Peyer's patch (tissue), 4 donors: ENCODE results near the gene ACAP2. TPM values are rescaled to one million over a fixed set of nuclear protein-coding genes. Genes with fewer than 3 reads are reported as not detected.

Experiments used
- DNase-seq, 3 donors: peaks; one replicate each; pipeline ENCODE4 v3.0.0-alpha.2; 2017 to 2019
- H3K27ac ChIP-seq, 4 donors: fragments of 200-600 bp; sonication (generic); one replicate each; pipeline ENCODE4 v1.5.1; 2016 to 2019
- H3K27me3 ChIP-seq, 2 donors: fragments of 200-600 bp; sonication (generic); one replicate each; pipeline ENCODE4 v1.5.1; 2019
- H3K36me3 ChIP-seq, 3 donors: fragments of 200-600 bp; sonication (generic); one replicate each; pipeline ENCODE4 v1.5.1; 2016 to 2019
- H3K4me1 ChIP-seq, 4 donors: fragments of 200-600 bp; sonication (generic); one replicate each; pipeline ENCODE4 v1.5.1; 2016 to 2019
- H3K4me3 ChIP-seq, 4 donors: fragments of 200-600 bp; sonication (generic); 1 replicate in 3 of 4; 2 replicates in 1 of 4; pipeline ENCODE4 v1.5.1; 2016 to 2019; ENCODE audit warnings: mild to moderate bottlenecking in 1 of 4
- H3K9me3 ChIP-seq, 4 donors: fragments of 200-600 bp; sonication (generic); one replicate each; pipeline ENCODE4 v1.5.1; 2016 to 2019; ENCODE audit warnings: mild to moderate bottlenecking in 1 of 4
- CTCF ChIP-seq, 6 experiments: fragments of 450-650 bp in 4 of 6; fragments of 200-600 bp in 2 of 6; sonication (generic) in 1 of 6; IDR thresholded peaks; one replicate each; pipeline ENCODE4 v1.5.1; 2017 to 2019; ENCODE audit warnings: antibody characterized with exemption in 6 of 6, mild to moderate bottlenecking in 3 of 6, moderate library complexity in 1 of 6
- POLR2A ChIP-seq, 2 donors: fragments of 450-650 bp; IDR thresholded peaks; one replicate each; pipeline ENCODE4 v1.5.1; 2017; ENCODE audit warnings: antibody characterized with exemption in 2 of 2, mild to moderate bottlenecking in 2 of 2, moderate library complexity in 2 of 2
- total RNA-seq, 4 donors: library from RNA; depleted of rRNA; stranded (reverse); fragments of >200 nt; gene quantifications; one replicate each; pipeline ENCODE4 v1.1.0, GENCODE V29; 2016

The ACAP2 gene
- total RNA-seq, 4 donors from 2014 or later: 63.7 to 96.6 (median 65.9) TPM

GRCh38 chr3:195284842-195285241 lies 158.0 kb downstream of the ACAP2 start:
- Histone ChIP-seq H3K27ac (no peak overlapping the region), H3K27me3 (no peaks in the 10 kb centered on the region), H3K9me3 (no peaks in the 10 kb centered on the region), H3K4me3 (no peak overlapping the region), H3K4me1 (no peaks in the 10 kb centered on the region), H3K36me3 (peaks cover 0 to 34% (median 0%) of the 10 kb centered on the region in 3 donors)
- TF ChIP-seq POLR2A (IDR thresholded peaks at IDR 0.05): no peak
- TF ChIP-seq CTCF (IDR thresholded peaks at IDR 0.05): no peak
- no peak for DNase-seq

GRCh38 chr3:195282961-195283360 lies 159.9 kb downstream of the ACAP2 start:
- DNase-seq: no peak
- Histone ChIP-seq H3K4me3 (no peak overlapping the region), H3K27ac (no peak overlapping the region), H3K4me1 (no peaks in the 10 kb centered on the region), H3K27me3 (no peaks in the 10 kb centered on the region), H3K36me3 (peaks cover 0 to 30% (median 0%) of the 10 kb centered on the region in 3 donors), H3K9me3 (no peaks in the 10 kb centered on the region)
- no peak for TF ChIP-seq POLR2A (IDR thresholded peaks at IDR 0.05)
- no peak for TF ChIP-seq CTCF (IDR thresholded peaks at IDR 0.05)

- Histone ChIP-seq H3K27ac (no peak overlapping the region), H3K27me3 (no peaks in the 10 kb centered on the region), H3K4me1 (peaks cover 0 to 14% (median 8%) of the 10 kb centered on the region in 4 donors), H3K4me3 (no peak overlapping the region), H3K36me3 (peaks cover 0 to 11% (median 0%) of the 10 kb centered on the region in 3 donors), H3K9me3 (no peaks in the 10 kb centered on the region)
- TF ChIP-seq CTCF (IDR thresholded peaks at IDR 0.05) (no peak), POLR2A (IDR thresholded peaks at IDR 0.05) (no peak)
- no peak for DNase-seq
Observed at GRCh38 chr3:195274259-195274966, 168.4 kb downstream of the ACAP2 start.

GRCh38 chr3:195271410-195272243 lies 171.2 kb downstream of the ACAP2 start:
- peak; percentile 82 to 95 (median 93) for DNase-seq
- TF ChIP-seq POLR2A (IDR thresholded peaks at IDR 0.05) (peak in 1 of 2 donors; percentile 41), CTCF (IDR thresholded peaks at IDR 0.05) (peak; percentile 88 to 99 (median 97))

GRCh38 chr3:195270817-195271409 lies 171.9 kb downstream of the ACAP2 start, which contains the start of gene XXYLT1:
Gene XXYLT1, minus strand, starts transcription at chr3:195271159. Its CDS starts 101 bp downstream, at chr3:195271058.
- peak within 1 kb of the TSS; percentile 76 to 97 (median 84) for H3K4me3 ChIP-seq
- H3K27ac ChIP-seq: peak within 1 kb of the TSS; percentile 79 to 93 (median 88)
- TF ChIP-seq POLR2A (IDR thresholded peaks at IDR 0.05) (peak in 1 of 2 donors; percentile 50), CTCF (IDR thresholded peaks at IDR 0.05) (peak in 5 of 6 experiments; percentile 53 to 75 (median 69))
- peak; percentile 81 to 95 (median 94) for DNase-seq
- H3K9me3 ChIP-seq: no peaks in the 10 kb centered on the region
- no peaks in the 10 kb centered on the region for H3K27me3 ChIP-seq
- H3K4me1 ChIP-seq: peaks cover 0 to 20% (median 10%) of the 10 kb centered on the region in 4 donors
- no peaks in the 10 kb centered on the region for H3K36me3 ChIP-seq

More at GRCh38 chr3:195271410-195272243, 171.2 kb downstream of the ACAP2 start:
- H3K27me3 ChIP-seq: no peaks in the 10 kb centered on the region
- peaks cover 0 to 20% (median 10%) of the 10 kb centered on the region in 4 donors for H3K4me1 ChIP-seq
- H3K27ac ChIP-seq: peak overlapping the region; percentile 79 to 93 (median 88)
- no peaks in the 10 kb centered on the region for H3K9me3 ChIP-seq
- no peaks in the 10 kb centered on the region for H3K36me3 ChIP-seq
- peak overlapping the region; percentile 76 to 97 (median 84) for H3K4me3 ChIP-seq
